Measurements from ENCODE around the gene PPL. TPM values are rescaled to one million over a fixed set of nuclear protein-coding genes. Genes with fewer than 3 reads are reported as not detected.
A peak's percentile ranks its signal among the peaks of the same experiment; 100 is the strongest.

Gene PPL
- total and polyA plus RNA-seq, 2 of the 13 experiments (the other 11 are each of a cell fraction or from before 2014, with no cell fraction given): 5.7 to 6.6 TPM

GRCh38 chr16:4944333-4945281 is 7.7 kb upstream of the PPL start (continued):
- TF ChIP-seq JARID2 (CRISPR knock-in tag; IDR thresholded peaks at IDR 0.05; ENCODE audit: insufficient replicate concordance): no peak
- TF ChIP-seq NKX3-1 (CRISPR knock-in tag; IDR thresholded peaks at IDR 0.05): peak; percentile 17; the same call in 1 of the 2 replicates
- TF ChIP-seq SRY (CRISPR knock-in tag; IDR thresholded peaks at IDR 0.05): no peak
- TF ChIP-seq LCORL (IDR thresholded peaks at IDR 0.05): no peak; the same call in 1 of the 2 replicates
- peak; percentile 99 for TF ChIP-seq LCORL (CRISPR knock-in tag; IDR thresholded peaks at IDR 0.05)
- TF ChIP-seq ZNF646 (CRISPR knock-in tag; IDR thresholded peaks at IDR 0.05): no peak
- peak; percentile 6; the same call in 1 of the 2 replicates for TF ChIP-seq ZNF770 (CRISPR knock-in tag; IDR thresholded peaks at IDR 0.05)
- no peak for TF ChIP-seq FLYWCH1 (CRISPR knock-in tag; IDR thresholded peaks at IDR 0.05)
- TF ChIP-seq, protein P1, sequence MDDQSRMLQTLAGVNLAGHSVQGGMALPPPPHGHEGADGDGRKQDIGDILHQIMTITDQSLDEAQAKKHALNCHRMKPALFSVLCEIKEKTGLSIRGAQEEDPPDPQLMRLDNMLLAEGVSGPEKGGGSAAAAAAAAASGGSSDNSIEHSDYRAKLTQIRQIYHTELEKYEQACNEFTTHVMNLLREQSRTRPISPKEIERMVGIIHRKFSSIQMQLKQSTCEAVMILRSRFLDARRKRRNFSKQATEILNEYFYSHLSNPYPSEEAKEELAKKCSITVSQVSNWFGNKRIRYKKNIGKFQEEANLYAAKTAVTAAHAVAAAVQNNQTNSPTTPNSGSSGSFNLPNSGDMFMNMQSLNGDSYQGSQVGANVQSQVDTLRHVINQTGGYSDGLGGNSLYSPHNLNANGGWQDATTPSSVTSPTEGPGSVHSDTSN (CRISPR knock-in tag; IDR thresholded peaks at IDR 0.05; ENCODE audit: borderline replicate concordance): no peak
- TF ChIP-seq ZUFSP (CRISPR knock-in tag; IDR thresholded peaks at IDR 0.05; ENCODE audit: borderline replicate concordance): no peak
- TF ChIP-seq TCF12 (IDR thresholded peaks at IDR 0.05): no peak
- TF ChIP-seq TCF12 (CRISPR knock-in tag; IDR thresholded peaks at IDR 0.05): peak; percentile 64; the same call in 1 of the 2 replicates
- TF ChIP-seq RORA (CRISPR knock-in tag; IDR thresholded peaks at IDR 0.05): no peak
- no peak for TF ChIP-seq ZNF569 (CRISPR knock-in tag; IDR thresholded peaks at IDR 0.05; ENCODE audit: borderline replicate concordance)
- TF ChIP-seq HOXA7 (CRISPR knock-in tag; IDR thresholded peaks at IDR 0.05): no peak
- peak; percentile 61 for TF ChIP-seq TBL1XR1 (IDR thresholded peaks at IDR 0.05; ENCODE audit: borderline replicate concordance, low read length, partially characterized antibody)
- no peak for TF ChIP-seq NR3C1 (CRISPR knock-in tag; IDR thresholded peaks at IDR 0.05)

Measured in HepG2 (cell line).